ENCODE results near the gene DRC1. TPM values are rescaled to one million over a fixed set of nuclear protein-coding genes. Genes with fewer than 3 reads are reported as not detected.

The DRC1 gene
- total RNA-seq: 0.39 and 0.65 TPM in 2 replicates

DNA sequence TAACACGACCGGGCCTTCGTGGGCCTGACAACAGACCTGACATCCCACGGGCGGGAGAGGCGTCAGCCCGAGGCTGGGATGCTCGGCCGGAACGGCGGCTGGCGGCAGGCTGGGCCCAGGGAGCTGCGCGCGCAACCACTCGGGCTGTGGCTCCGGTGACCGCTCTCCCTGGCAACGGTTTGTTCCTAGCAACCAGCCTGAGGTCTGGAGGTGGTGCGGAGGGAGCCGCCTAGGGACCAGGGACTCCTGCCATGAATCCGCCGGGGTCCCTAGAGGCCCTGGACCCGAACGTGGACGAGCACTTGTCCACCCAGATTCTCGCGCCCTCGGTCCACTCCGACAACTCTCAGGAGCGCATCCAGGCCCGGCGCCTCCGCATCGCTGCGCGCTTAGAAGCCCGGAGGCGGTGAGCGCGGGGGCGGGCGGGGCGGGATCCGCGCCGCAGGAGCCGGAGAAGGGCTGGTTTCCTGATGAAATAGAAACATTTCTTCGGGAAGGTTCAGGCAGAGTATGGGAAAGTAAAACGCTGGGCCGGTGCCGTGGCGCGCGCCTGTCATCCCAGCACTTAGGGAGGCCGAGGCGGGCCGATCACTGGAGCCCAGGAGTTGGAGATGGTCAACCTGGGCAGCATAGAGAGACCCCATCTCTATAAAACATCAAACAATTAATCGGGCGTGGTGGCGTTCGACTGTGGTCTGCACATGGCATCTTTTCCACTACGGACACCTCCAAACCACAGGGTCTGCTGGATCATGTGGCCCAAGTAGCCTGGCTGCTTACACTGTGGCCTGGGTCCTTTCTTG, at the start of gene DRC1:
Gene DRC1 (plus strand): TSS at position 182 of the 803 bp plus-strand sequence. CDS start 70 bp downstream, at position 252.

DNA sequence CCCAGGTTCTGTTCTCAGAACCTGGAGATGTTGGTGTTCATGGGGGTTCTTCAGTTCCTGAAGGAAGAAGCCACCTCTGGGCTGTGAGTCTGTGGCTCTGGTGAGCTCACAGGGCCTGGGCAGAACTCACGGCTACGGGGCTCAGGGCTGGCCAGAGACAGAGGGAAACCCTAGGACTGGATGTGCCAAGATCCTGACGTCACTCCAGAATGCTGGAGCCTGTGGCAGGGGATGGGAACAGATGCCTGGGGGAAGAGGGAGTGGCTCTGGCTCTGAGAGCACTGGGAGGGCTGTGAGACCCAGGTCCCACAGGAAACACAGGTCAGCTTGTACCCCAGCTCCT, 76.2 kb downstream of the DRC1 start, which contains the start of gene OTOF:
Gene OTOF (minus strand): TSS at position 214 of the 343 bp plus-strand sequence.

Other genes starting within 250 kb of the DRC1 start
- gene GAREM2, start 228.8 kb upstream of the DRC1 start, total RNA-seq: 2.7 TPM in 2 replicates
- 162 and 171 TPM in 2 replicates for gene HADHA, start 157.3 kb upstream of the DRC1 start, total RNA-seq
- 125 and 128 TPM in 2 replicates for gene HADHB, start 157.0 kb upstream of the DRC1 start, total RNA-seq
- gene SELENOI, start 55.8 kb upstream of the DRC1 start, total RNA-seq: 15.4 and 19.6 TPM in 2 replicates
- gene ADGRF3, start 55.1 kb upstream of the DRC1 start, total RNA-seq: under 0.01 and 0.22 TPM in 2 replicates
- 0.13 and 0.22 TPM in 2 replicates for gene OTOF, start 76.2 kb downstream of the DRC1 start, total RNA-seq
- gene CIB4, start 239.4 kb downstream of the DRC1 start, total RNA-seq: not detected in 2 replicates

Measured in articular chondrocyte of knee joint (primary cell).